Pulmonary artery endothelial cell (primary cell): ENCODE data around the gene CAPNS1. TPM values are rescaled to one million over a fixed set of nuclear protein-coding genes. Genes with fewer than 3 reads are reported as not detected.
"Not testable (repeated sequence)": the region's sequence is repeated elsewhere in the genome, so short reads cannot be mapped to it uniquely, and the experiment has no call there.

ENCODE experiments used
- DNase-seq: peaks from one replicate; pipeline ENCODE4 v3.0.0-alpha.2; 2011; ENCODE audit warnings: low read depth, low spot score
- total RNA-seq: library from RNA; depleted of rRNA; stranded (reverse); fragments of >200 nt; gene quantifications from 2 replicates; pipeline ENCODE4 v1.2.3, GENCODE V29; 2014

CAPNS1 gene
- total RNA-seq, 1 donor from 2014 or later = 425 TPM

DNA sequence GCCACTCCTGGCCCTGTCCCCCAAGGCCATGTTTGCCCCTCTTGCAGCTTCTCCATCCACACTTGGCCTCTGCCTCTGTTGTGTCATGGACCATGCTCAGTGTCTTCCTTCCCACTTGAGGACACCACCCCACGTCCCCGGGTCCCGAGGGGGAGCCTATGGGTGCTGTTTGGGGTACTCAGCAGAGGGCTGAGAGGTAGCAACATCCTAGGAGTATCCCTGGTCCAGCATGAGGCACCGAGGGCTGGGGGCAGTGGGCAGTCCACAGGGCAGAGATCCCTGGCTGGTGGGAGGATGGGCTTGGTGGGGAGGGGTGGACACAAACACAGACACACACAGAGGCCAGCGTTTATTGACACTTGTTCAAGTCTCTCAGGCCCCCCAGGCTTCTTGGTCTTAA is 10.7 kb downstream of the CAPNS1 start:
- DNase-seq = no peak

DNA sequence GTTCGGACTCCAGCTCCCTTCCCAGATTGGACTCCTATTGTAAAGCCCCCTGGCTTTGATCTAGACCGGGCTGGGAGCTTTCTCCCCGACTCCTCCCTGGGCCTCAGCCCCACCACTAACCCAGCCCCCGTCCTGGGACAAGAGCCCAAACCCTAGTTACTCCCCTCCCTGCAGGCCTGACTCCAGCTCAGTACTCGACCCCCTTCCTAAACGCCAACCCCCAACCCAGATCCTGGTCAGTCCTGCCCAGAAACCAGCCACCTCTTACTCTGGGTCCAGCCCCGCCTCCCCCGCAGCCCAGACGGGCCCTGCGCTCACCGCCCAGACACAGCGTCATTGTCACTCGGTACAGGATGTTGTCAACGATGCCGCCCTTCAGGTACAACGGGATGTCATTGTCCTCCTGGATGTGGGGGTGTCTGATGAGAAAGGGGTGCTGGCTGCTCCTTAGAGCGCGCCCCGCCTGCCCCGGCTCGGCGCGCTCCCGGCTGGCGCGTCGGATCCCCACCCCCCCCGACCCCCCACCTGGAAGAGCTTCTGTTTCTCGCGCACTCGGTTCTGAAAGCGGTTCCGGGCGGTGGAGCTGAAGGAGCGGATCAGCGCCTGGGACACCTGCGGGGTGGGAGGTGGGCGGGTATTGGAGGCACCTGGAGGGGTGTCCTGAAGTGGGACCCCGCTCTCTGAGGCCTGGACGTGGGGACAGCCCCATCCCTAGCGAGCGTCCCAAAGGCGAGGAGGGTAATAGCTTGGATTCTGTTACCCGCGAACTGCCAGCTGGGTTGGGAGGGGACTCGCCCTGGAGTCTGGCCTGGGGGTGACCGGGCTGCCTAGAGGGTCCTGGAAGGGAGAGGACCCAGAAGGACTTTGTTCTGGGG is 11.5 kb downstream of the CAPNS1 start:
- DNase-seq = no peak

DNA sequence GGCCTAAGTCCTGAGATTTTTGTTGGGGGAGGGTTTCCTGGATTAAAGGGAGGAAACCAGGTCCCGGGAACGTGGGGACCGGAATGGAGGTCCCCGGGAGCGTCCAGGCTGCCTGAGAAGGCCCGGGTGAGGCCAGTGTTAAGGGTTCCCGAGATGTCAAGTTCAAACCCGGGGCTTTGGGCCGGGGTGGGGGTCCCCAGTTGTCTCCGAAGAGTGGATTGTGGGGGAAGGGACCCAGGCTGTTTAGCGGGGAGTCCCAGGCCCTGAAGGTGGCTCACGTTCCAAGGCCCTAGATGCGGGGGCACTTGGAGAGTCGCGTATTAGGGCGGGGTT is 12.1 kb downstream of the CAPNS1 start:
- no peak for DNase-seq

DNA sequence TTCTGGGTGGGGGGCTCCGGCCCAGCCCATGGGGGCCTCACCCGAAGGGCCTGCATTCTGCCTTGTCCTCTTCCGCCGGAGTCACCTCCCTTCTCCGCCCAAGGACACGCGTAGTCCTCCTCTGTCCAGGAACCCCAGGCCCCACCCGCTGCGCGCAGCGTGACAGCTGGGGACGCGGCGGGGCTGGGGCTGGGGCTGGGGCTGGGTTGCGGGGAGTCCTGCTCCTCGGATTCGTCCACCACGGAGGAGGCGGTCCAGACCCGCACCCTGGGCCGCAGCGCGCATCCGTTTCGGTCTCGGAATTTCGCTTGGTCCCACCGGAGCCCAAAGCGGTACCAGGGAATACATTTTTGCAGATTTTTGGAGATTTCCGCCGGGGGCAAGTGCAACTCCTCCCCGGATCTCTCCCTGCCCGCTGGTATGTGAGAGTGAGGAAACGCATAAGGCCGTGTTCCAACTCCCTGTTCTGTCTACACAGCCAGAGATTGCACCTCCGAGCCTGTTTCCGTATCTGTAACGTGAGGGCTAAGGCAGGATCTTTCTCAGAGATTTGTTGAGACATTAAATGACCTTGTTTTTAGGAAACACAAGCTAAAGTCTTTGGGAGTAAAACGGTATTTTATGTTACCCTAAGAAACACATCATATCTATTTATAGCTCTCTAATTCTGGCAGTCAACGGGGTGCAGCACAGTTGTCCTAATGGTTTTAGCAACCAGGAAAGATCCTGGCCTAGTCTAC is 12.7 kb downstream of the CAPNS1 start, which contains the start of gene COX7A1:
COX7A1 (minus strand) TSS at position 96 of the 740 bp plus-strand sequence; CDS start at position 56, 40 bp downstream.
- DNase-seq = no peak

DNA sequence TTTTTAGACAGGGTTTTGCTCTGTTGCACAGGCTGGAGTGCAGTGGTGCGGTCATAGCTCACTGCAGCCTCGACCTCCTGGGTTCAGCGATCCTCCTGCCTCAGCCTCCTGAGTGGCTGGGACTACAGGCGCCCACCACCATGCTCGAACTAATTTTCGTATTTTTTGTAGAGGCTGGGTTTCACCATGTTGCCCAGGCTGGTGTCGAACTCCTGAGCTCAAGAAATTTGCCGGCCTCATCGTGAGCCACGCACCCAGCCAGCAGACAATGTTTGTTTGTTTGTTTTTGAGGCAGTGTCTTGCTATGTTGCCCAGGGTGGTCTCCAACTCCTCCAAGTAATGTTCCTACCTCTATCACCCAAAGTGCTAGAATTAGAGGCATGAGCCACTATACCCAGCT is 13.3 kb downstream of the CAPNS1 start:
- DNase-seq = no peak

DNA sequence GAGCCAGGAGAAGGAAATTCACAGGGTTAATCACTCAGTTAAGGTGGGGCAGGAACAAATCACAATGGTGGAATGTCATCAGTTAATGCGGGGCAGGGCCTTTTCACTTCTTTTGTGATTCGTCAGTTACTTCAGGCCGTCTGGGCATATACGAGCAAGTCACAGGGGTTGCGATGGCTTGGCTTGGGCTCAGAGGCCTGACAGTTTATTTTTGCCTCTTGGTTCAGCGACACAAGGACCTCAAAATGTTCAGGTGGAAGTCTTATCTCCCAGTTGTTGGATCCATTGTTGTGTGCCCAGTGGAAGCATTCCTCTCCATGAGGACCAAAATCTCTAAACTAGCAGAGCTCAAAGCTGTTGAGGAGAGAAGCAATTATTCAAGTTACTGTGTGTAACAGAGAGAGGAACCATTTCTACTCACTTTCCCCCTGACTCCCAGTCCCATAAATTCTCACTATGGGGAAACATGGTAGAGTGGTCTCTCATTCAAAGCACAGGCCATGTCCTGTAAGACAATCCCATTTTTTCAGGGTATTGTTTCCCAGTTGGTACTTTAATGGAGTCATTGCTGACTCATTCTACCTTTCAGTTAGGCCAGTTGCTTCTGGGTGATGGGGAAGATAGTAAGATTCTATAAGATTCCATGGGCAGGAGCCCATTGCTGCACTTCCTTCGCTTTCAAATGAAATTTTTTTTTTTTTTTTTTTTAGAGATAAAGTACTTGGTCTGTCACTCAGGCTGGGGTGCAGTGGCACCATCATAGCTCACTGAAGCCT is 21.1 kb downstream of the CAPNS1 start:
- DNase-seq = no peak

DNA sequence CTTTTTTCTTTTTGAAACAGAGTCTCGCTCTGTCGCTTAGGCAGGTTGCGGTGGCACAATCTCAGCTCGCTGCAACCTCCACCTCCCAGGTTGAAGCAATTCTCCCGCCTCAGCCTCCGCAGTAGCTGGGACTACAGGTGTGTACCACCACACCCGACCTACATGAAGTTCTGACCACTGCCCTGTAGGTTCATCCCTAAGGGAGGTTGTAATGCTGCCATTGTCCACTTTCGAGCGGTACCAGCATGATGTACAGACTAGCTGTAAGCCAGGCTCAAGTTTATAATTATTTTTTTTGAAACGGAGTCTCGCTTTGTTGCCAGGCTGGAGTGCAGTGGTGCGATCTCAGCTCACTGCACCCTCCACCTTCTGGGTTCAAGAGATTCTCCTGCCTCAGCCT is 23.9 kb downstream of the CAPNS1 start:
- DNase-seq = no peak

DNA sequence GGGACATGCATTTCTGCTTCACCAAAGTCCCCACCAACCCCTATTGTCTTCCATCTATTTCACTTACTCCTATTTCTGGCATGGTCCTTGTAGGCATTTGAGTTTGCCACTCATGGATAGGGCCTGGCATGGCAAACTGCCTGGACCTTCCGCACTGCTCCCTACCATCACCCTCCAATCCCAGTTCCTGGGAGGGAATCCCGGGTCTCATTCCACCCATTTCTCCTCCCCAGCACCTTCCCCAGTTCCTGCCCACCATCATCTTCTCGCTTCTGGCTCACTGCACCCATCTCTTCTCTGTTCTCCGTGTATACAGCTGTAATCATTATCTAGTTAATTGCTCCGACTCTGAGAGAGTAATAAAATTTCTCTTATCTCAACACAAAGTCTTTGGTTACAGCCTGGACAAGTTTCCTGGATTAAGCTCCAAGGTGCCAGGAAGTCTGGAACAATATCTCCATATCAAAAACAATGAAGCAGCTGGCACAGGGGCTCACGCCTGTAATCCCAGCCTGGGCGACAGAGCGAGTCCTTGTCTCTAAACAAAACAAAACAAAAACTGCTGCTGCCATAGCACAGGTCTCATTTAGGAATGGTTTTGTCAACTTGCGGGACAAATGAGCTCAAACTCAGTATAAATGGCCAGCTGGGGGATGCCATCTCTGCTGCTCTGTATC is 29.4 kb downstream of the CAPNS1 start:
- DNase-seq = peak; percentile 69

DNA sequence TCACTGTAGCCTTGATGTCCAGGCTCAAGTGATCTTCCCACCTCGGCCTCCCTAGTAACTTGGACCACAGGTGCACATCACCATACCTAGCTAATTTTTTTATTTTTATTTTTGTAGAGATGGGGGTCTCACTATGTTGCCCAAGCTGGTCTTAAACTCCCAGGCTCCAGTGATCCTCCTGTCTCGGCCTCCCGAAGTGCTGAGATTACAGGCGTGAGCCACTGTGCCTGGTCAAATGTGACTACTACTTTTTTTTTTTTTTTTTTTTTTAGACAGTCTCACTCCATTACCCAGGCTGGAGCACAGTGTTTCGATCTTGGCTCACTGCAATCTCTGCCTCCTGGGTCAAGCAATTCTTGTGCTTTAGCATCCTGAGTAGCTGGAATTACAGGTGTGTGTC is 33.0 kb downstream of the CAPNS1 start:
- DNase-seq = no peak

DNA sequence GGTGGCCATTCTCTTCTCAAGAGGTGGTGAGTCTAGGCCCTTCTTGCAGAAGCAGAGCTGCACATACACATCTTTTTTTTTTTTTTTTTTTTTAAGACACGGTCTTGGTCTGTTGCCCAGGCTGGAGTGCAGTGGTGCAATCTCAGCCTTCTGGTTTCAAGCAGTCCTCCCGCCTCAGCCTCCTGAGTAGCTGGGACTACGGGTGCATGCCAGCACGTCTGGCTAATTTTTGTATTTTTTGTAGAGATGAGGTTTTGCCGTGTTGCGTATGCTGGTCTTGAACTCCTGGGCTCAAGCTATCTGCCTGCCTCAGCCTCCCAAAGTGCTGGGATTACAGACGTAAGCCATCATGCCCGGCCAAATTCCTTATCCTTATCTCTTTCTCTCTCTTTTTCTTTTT is 34.0 kb downstream of the CAPNS1 start:
- DNase-seq = not testable (repeated sequence)

DNA sequence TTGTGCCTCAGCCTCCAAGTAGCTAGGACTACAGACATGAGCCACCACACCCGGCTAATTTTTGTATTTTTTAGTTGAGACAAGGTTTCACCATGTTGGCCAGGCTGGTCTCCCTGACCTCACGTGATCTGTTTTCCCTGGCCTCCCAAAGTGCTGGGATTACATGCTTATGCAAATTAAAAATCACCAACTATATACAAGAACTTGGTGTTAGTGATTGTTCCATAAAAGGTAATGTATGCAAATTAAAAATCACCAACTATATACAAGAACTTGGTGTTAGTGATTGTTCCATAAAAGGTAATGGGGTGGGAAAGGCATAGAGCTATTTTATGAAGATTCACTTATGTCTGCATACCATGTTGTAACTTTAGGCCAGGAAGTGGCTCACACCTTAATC is 39.2 kb downstream of the CAPNS1 start:
- not testable (repeated sequence) for DNase-seq

DNA sequence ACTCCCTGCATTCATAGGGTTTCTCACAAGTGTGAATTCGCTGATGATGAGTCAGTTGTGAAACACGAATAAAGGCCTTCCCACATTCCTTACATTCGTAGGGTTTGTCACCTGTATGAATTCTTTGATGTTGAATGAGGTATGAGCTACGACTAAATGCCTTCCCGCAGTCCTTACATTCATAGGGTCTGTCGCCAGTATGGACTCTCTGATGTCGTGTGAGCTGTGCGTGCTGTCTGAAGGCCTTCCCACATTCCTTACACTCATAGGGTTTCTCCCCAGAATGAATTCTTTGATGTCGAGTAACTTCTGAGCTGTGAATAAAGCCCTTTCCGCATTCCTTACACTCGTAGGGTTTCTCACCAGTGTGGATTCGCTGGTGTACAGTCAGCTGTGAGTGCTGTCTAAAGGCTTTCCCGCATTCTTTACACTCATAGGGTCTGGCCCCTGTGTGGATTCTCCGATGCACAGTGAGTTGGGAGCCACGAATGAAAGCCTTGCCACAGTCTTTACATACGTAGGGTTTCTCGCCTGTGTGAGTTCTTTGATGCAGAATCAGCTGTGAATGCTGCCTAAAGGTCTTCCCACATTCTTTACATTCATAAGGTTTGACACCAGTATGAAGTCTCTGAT is 42.9 kb downstream of the CAPNS1 start:
- DNase-seq = no peak

DNA sequence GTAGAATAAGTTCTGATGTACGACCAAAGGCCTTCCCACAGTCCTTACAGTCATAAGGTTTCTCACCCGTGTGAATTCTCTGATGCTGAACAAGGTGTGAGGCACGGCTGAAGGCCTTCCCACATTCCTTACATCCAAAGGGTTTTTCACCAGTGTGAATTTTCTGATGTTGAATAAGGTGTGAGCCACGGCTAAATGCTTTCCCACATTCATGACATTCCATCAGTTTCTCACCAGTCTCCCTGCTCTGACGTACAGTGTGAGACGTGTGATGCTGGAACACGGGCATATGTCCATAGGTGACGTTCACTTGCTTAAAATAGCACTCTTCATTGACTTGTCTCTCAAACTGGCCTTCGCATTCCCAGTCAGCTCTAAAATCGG is 43.4 kb downstream of the CAPNS1 start:
- no peak for DNase-seq

DNA sequence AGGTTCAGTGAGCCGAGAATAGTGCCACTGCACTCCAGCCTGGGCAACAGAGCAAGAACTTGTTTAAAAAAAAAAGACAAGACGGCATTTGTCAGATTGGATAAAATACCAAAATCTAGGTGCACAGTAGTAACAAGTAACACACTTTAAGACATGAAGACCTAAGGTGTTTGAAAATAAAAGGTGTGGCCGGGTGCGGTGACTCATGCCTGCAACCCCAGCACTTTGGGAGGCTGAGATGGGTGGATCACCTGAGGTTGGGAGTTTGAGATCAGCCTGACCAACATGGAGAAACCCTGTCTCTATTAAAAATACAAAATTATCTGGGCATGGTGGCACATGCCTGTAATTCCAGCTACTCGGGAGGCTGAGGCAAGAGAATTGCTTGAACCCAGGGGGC is 46.9 kb downstream of the CAPNS1 start:
- DNase-seq = not testable (repeated sequence)

DNA sequence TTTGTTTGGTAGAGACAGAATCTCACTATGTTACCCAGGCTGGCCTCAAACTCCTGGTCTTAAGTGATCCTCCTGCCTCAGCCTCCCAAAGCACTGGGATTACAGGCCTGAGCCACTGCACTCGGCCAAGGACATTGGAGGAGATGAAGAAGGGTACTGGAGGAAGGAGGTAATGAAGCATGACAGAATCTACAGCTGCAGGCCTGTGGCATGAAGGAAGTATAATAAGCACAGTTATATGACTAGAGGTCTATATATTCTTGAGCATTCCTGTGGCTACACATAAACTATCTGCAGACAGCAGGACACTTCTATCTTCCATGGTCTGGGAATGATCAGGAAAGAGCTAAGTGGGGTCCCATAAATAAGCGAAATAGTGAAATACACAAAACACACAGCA is 56.4 kb downstream of the CAPNS1 start:
- no peak for DNase-seq

DNA sequence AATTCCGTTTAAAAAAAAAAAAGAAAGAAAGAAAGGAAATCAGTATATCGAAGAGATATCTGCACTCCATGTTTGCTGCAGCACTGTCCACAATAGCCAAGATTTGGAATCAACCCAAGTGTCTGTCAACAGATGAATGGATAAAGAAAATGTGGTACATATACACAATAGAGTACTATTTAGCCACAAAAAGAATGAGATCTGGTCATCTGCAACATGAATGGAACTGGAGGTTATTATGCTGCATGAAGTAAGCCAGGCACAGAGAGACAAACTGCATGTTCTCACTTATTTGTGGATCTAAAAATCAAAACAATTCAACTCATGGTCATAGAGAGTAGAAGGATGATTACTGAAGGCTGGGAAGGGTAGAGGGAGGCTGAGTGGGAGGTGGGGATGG is 58.3 kb downstream of the CAPNS1 start:
- DNase-seq = no peak

Other genes starting within 250 kb of the CAPNS1 start
- 2.0 and 3.4 TPM in 2 replicates for gene NFKBID, start 239.5 kb upstream of the CAPNS1 start, total RNA-seq
- gene HCST, start 237.5 kb upstream of the CAPNS1 start, total RNA-seq = not detected in 2 replicates
- gene TYROBP, start 231.8 kb upstream of the CAPNS1 start, total RNA-seq = not detected in 2 replicates
- 2.6 and 3.0 TPM in 2 replicates for gene LRFN3, start 203.7 kb upstream of the CAPNS1 start, total RNA-seq
- gene SDHAF1, start 144.9 kb upstream of the CAPNS1 start, total RNA-seq = 7.4 and 11.3 TPM in 2 replicates
- under 0.01 and 0.07 TPM in 2 replicates for gene SYNE4, start 131.3 kb upstream of the CAPNS1 start, total RNA-seq
- 8.6 and 10.3 TPM in 2 replicates for gene ALKBH6, start 125.9 kb upstream of the CAPNS1 start, total RNA-seq
- 2.3 and 2.6 TPM in 2 replicates for gene CLIP3, start 107.2 kb upstream of the CAPNS1 start, total RNA-seq
- gene THAP8, start 85.8 kb upstream of the CAPNS1 start, total RNA-seq = 0.92 and 1.0 TPM in 2 replicates
- gene WDR62, start 85.2 kb upstream of the CAPNS1 start, total RNA-seq = 4.5 and 7.5 TPM in 2 replicates
- gene OVOL3, start 28.9 kb upstream of the CAPNS1 start, total RNA-seq = not detected in 2 replicates
- 109 and 122 TPM in 2 replicates for gene POLR2I, start 25.2 kb upstream of the CAPNS1 start, total RNA-seq
- gene TBCB, start 24.6 kb upstream of the CAPNS1 start, total RNA-seq = 196 and 223 TPM in 2 replicates
- gene COX7A1, start 12.4 kb downstream of the CAPNS1 start, total RNA-seq = 6.6 and 10.8 TPM in 2 replicates
- gene ZNF565, start 74.6 kb downstream of the CAPNS1 start, total RNA-seq = 3.9 and 6.6 TPM in 2 replicates
- 99.3 and 102 TPM in 2 replicates for gene ZNF146, start 75.0 kb downstream of the CAPNS1 start, total RNA-seq
- gene ZFP14, start 239.1 kb downstream of the CAPNS1 start, total RNA-seq = 2.2 and 4.9 TPM in 2 replicates